Testis (tissue), 3 donors: ENCODE measurements around the gene PRTG. TPM values are rescaled to one million over a fixed set of nuclear protein-coding genes. Genes with fewer than 3 reads are reported as not detected.

ENCODE experiments used
- DNase-seq: peaks from one replicate; pipeline ENCODE4 v3.0.0-alpha.2; 2019
- H3K27ac ChIP-seq, 2 donors: fragments of 200-600 bp; sonication (generic); one replicate each; pipeline ENCODE4 v1.5.1; 2019
- H3K27me3 ChIP-seq: fragments of 200-600 bp; sonication (generic); one replicate; pipeline ENCODE4 v1.5.1; 2019
- H3K36me3 ChIP-seq: fragments of 200-600 bp; sonication (generic); one replicate; pipeline ENCODE4 v1.5.1; 2017; ENCODE audit warnings: low read depth; ENCODE audit errors: missing control alignments
- H3K4me1 ChIP-seq: fragments of 200-600 bp; sonication (generic); one replicate; pipeline ENCODE4 v1.5.1; 2019
- H3K4me3 ChIP-seq, 2 donors: fragments of 200-600 bp; sonication (generic); one replicate each; pipeline ENCODE4 v1.5.1; 2017 to 2019
- H3K9me3 ChIP-seq: fragments of 200-600 bp; sonication (generic); one replicate; pipeline ENCODE4 v1.5.1; 2017
- CTCF ChIP-seq, 3 experiments: fragments of 450-650 bp in 2 of 3; fragments of 200-600 bp in 1 of 3; sonication (generic) in 1 of 3; IDR thresholded peaks; one replicate each; pipeline ENCODE4 v1.5.1; 2016 to 2019; ENCODE audit warnings: antibody characterized with exemption in 3 of 3, mild to moderate bottlenecking in 2 of 3, moderate library complexity in 1 of 3
- POLR2A ChIP-seq: fragments of 450-650 bp; IDR thresholded peaks from one replicate; pipeline ENCODE4 v1.6.1; 2017; ENCODE audit warnings: antibody characterized with exemption, mild to moderate bottlenecking, moderate library complexity
- WGBS, 2 donors: methylation state at CpG; one replicate each; pipeline ENCODE4 v1.1.5; 2018; 5-methylcytosine and 5-hydroxymethylcytosine counted together
- intact Hi-C: fragments of 100-400 bp; cut with DNase I; formaldehyde crosslinking; loops from one replicate; pipeline ENCODE4 v1.15.1; 2023; ENCODE audit warnings: low total_unique reads
- polyA plus RNA-seq: library from polyadenylated mRNA; stranded (reverse); fragments of 350-450 nt; fragmentation: Illumina TruSeq; extraction: RNeasy Lipid Tissue Mini Kit (QIAGEN cat#74804); gene quantifications from one replicate; pipeline ENCODE4 v1.2.3, GENCODE V29; 2014; ENCODE audit warnings: low read depth, low replicate concordance; ENCODE audit not compliant: insufficient read depth
- total RNA-seq, 2 donors: library from RNA; depleted of rRNA; stranded (reverse); fragments of >200 nt; gene quantifications; one replicate each; pipeline ENCODE4 v1.2.3, GENCODE V29; 2016

The PRTG gene
- total and polyA plus RNA-seq, 3 donors from 2014 or later: 14.7 to 29.7 (median 26.3) TPM

GRCh38 chr15:55743729-55744655 is 1.0 kb upstream of the PRTG start:
- WGBS, 2 donors: 32 to 35% methylated on average over 21 of the region's 21 CpGs
- Histone ChIP-seq H3K4me1 (no peaks in the 10 kb centered on the region), H3K4me3 (peak overlapping the region; percentile 84 to 90), H3K9me3 (no peaks in the 10 kb centered on the region), H3K27ac (peak overlapping the region; percentile 67 to 86), H3K27me3 (no peaks in the 10 kb centered on the region), H3K36me3 (no peaks in the 10 kb centered on the region)
- intact Hi-C loops: no loop called here
- no peak for DNase-seq
- TF ChIP-seq POLR2A: no peak

DNA sequence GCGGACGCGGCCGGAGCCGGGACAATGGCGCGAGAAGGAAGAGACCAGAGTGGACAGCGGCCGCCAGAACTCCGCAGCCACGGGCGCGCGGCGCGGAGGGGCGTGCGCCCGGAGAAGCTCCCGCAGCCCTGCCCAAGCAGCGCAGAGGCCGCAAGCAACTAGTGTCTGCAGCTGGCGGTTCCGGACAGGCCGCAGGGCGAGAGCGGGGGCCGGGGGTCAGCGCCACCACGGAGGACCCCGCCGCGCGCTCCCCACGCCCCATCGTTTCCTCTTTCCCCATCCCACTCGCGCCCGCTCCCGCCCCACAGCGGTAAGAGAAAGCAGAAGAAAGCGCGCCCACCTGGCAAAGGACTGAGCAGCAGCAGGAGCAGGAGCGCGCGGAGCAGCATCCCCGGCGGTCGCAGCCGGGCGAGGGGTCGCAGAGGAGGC is 440 bp downstream of the PRTG start:
- WGBS, 2 donors: 0% methylated on average over 40 of the region's 52 CpGs; no CpG with 5 or more reads in 1 of the 2 donors
- Histone ChIP-seq H3K4me3 (peak overlapping the region; percentile 84 to 90), H3K36me3 (no peaks in the 10 kb centered on the region), H3K9me3 (no peaks in the 10 kb centered on the region), H3K4me1 (no peaks in the 10 kb centered on the region), H3K27ac (peak overlapping the region; percentile 67 to 86), H3K27me3 (no peaks in the 10 kb centered on the region)
- intact Hi-C loops: no loop called here
- TF ChIP-seq POLR2A: no peak
- TF ChIP-seq CTCF (IDR thresholded peaks at IDR 0.05): no peak
- DNase-seq: peak; percentile 65

GRCh38 chr15:55741833-55742497 is 987 bp downstream of the PRTG start:
- H3K4me3 ChIP-seq: peak overlapping the region; percentile 84 to 90
- no peaks in the 10 kb centered on the region for H3K9me3 ChIP-seq
- intact Hi-C loops: no loop called here
- no peaks in the 10 kb centered on the region for H3K36me3 ChIP-seq
- peak; percentile 59 for DNase-seq
- no peaks in the 10 kb centered on the region for H3K4me1 ChIP-seq
- no peaks in the 10 kb centered on the region for H3K27me3 ChIP-seq
- TF ChIP-seq POLR2A (no peak), CTCF (IDR thresholded peaks at IDR 0.05) (no peak)
- WGBS, 2 donors: 2 to 9% methylated on average over 13 to 34 of the region's 34 CpGs
- H3K27ac ChIP-seq: peak overlapping the region; percentile 67 to 86

- Histone ChIP-seq H3K4me3 (peak overlapping the region; percentile 84 to 90), H3K27ac (peak overlapping the region in 1 of 2 donors; percentile 67), H3K27me3 (no peaks in the 10 kb centered on the region), H3K9me3 (no peaks in the 10 kb centered on the region), H3K4me1 (no peaks in the 10 kb centered on the region), H3K36me3 (no peaks in the 10 kb centered on the region)
- DNase-seq: peak; percentile 34
- 19 to 33% methylated on average over 21 of the region's 21 CpGs for WGBS, 2 donors
- TF ChIP-seq POLR2A: no peak
- no peak for TF ChIP-seq CTCF (IDR thresholded peaks at IDR 0.05)
- intact Hi-C loops: no loop called here
Measured at GRCh38 chr15:55740981-55741832, 1.7 kb downstream of the PRTG start.
